ENCODE results near the gene ATP1B4. TPM values are rescaled to one million over a fixed set of nuclear protein-coding genes. Genes with fewer than 3 reads are reported as not detected.

Gene ATP1B4
- total RNA-seq, 1 donor from 2014 or later = 0.74 TPM

DNA sequence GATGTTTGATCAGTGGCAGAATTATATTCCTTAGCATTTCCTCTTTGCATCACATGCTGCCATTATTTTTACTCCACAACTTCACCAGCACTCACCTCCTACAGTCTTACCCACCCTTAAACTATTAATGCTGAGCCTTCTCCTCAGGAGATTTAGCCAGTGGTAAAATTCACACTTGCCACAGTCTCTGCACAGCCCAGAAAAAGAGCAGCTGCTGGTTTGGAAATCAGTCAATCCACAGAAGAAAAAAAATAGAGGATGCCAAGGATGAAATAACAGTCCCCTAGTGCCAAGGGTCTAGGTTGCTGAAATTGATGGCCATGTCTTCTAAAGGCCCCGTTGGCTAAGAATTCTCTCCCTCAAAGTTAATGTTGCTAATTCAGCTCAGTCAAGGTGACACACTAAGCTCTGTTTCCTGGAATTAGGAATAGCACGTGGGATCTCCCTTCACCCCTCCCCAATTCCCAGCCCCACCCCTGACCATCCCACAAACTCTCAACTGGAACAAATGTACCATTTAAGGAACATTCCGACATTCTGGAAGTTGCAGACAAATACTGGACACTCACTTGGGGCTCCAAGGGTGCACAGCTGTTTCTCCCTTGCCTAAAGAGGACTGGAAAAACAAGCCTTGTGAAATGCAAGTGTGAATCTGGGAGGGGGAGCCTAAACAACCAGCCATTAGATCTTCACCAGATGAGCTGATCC lies 5.7 kb downstream of the ATP1B4 start:
- Histone ChIP-seq H3K27ac (no peak overlapping the region), H3K4me1 (no peaks in the 10 kb centered on the region), H3K36me3 (no peaks in the 10 kb centered on the region), H3K27me3 (no peaks in the 10 kb centered on the region), H3K9me3 (no peaks in the 10 kb centered on the region), H3K4me3 (no peak overlapping the region)
- no peak for DNase-seq (ENCODE audit: extremely low spot score in 2 of 2)
- intact Hi-C loops (cut with DNase I) = no loop called here
- TF ChIP-seq POLR2A (IDR thresholded peaks at IDR 0.05) (no peak), CTCF (IDR thresholded peaks at IDR 0.05) (no peak), POLR2AphosphoS5 (IDR thresholded peaks at IDR 0.05; ENCODE audit: insufficient read depth in 1 of 2, low read depth in 1 of 2) (no peak)

DNA sequence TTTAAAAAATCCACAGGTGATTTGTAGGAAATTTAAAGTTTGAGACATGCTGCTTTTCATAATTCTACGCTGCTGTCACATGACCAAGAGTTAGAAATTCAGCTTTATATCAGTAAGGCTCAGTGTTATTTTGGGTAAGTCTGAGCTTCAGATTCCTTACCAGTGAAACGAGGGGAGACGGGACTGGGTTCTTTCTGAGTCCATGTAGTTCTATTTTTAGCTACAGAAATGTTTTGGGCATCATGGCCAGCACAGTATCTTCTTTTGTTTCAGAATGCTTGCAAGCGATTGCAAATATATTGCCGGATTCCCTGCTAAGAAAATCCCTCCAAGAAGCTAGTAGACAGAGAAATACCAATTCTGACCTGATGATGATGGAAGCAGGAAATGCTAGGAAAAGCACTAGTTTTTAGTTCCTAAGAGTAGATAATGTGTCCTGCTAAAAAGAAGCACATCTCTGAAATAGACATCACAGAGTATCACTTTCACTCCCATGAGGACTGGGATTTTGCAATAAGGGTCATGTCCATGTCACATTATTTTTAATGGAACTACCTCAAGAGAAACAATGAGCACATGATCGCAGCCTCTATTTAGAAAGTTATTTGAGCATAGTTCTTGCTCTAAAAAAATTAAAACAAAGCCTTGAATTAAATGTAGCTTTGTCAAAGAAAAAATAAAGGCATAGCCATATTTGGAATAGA lies 10.9 kb downstream of the ATP1B4 start:
- Histone ChIP-seq H3K4me3 (no peak overlapping the region), H3K36me3 (no peaks in the 10 kb centered on the region), H3K9me3 (no peaks in the 10 kb centered on the region), H3K27me3 (no peaks in the 10 kb centered on the region), H3K27ac (no peak overlapping the region), H3K4me1 (no peaks in the 10 kb centered on the region)
- TF ChIP-seq POLR2A (IDR thresholded peaks at IDR 0.05) (no peak), POLR2AphosphoS5 (IDR thresholded peaks at IDR 0.05; ENCODE audit: insufficient read depth in 1 of 2, low read depth in 1 of 2) (no peak), CTCF (IDR thresholded peaks at IDR 0.05) (no peak)
- no peak for DNase-seq (ENCODE audit: extremely low spot score in 2 of 2)
- intact Hi-C loops (cut with DNase I) = no loop called here

DNA sequence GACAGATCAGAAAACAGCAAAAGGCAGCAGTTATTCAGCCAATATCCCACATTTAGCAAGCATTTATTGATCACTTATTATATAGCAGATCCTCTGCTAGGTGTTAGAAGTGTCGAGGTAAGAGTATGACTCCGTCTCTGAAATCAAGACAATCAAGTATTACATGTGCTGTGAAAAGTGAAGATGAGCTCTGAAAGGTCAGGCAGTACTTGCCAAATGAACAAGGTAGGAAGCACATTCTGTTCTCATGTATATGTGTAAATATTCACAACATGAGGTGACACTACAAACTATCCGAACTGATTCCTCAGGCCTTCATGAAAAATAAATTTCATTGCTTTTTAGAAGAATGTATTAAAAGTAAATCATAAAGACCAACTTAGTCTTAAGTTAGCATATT lies 15.3 kb downstream of the ATP1B4 start:
- Histone ChIP-seq H3K4me3 (no peak overlapping the region), H3K27me3 (no peaks in the 10 kb centered on the region), H3K36me3 (no peaks in the 10 kb centered on the region), H3K27ac (no peak overlapping the region), H3K9me3 (no peaks in the 10 kb centered on the region), H3K4me1 (no peaks in the 10 kb centered on the region)
- TF ChIP-seq POLR2A (IDR thresholded peaks at IDR 0.05) (no peak), POLR2AphosphoS5 (IDR thresholded peaks at IDR 0.05; ENCODE audit: insufficient read depth in 1 of 2, low read depth in 1 of 2) (no peak)
- intact Hi-C loops (cut with DNase I) = no loop called here
- no peak for DNase-seq (ENCODE audit: extremely low spot score in 2 of 2)

DNA sequence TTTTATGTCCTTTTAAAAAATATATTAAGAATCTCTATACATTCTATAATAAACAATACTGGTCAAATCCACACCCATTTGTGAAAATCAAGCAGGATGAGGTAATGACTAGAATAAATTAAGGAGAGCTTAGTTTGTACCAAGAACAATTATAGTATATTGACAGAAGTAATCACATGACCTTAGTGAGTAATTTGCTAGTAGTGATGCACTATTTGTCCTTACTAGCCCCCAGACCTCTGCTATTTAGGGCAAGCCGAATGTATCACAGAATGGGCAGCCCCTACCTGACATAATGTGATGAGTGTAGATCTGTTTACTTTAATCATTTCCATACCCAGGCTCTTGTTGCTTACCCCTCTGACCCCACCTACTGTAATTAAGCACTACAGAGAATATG lies 15.8 kb downstream of the ATP1B4 start:
- Histone ChIP-seq H3K4me1 (no peaks in the 10 kb centered on the region), H3K27ac (no peak overlapping the region), H3K27me3 (no peaks in the 10 kb centered on the region), H3K9me3 (no peaks in the 10 kb centered on the region), H3K4me3 (no peak overlapping the region), H3K36me3 (no peaks in the 10 kb centered on the region)
- no peak for DNase-seq (ENCODE audit: extremely low spot score in 2 of 2)
- intact Hi-C loops (cut with DNase I) = no loop called here
- TF ChIP-seq POLR2AphosphoS5 (IDR thresholded peaks at IDR 0.05; ENCODE audit: insufficient read depth in 1 of 2, low read depth in 1 of 2) (no peak), CTCF (IDR thresholded peaks at IDR 0.05) (no peak), POLR2A (IDR thresholded peaks at IDR 0.05) (no peak)

DNA sequence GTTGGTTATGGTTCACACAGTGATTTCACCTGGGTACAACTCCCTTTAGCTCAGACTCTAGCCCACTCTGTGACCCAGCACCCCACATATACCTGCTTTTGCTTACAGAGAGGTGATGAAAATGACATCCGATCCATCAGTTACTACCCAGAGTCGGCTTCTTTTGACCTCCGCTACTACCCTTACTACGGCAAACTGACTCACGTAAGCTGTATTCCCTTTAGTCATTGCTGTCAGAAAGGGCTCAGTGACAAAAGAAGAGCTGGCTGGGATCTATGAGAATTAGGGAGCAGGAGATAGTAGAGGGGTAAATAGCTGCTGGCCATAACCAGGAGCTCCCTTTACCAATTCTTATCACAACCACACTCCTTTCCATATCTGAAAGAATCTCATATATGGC lies 16.7 kb downstream of the ATP1B4 start:
- no peaks in the 10 kb centered on the region for H3K27me3 ChIP-seq
- H3K4me1 ChIP-seq = no peaks in the 10 kb centered on the region
- TF ChIP-seq POLR2A (IDR thresholded peaks at IDR 0.05) (no peak), POLR2AphosphoS5 (IDR thresholded peaks at IDR 0.05; ENCODE audit: insufficient read depth in 1 of 2, low read depth in 1 of 2) (no peak), CTCF (IDR thresholded peaks at IDR 0.05) (no peak)
- no peak for DNase-seq (ENCODE audit: extremely low spot score in 2 of 2)
- H3K36me3 ChIP-seq = no peaks in the 10 kb centered on the region
- no peak overlapping the region for H3K27ac ChIP-seq
- no peak overlapping the region for H3K4me3 ChIP-seq
- no peaks in the 10 kb centered on the region for H3K9me3 ChIP-seq
- intact Hi-C loops (cut with DNase I) = no loop called here
